Adrenal gland (tissue), 12 donors: Measurements from ENCODE around the gene UBL3. TPM values are rescaled to one million over a fixed set of nuclear protein-coding genes. Genes with fewer than 3 reads are reported as not detected.

Experiments used
- DNase-seq, 7 donors: peaks; one replicate each; pipeline ENCODE4 v3.0.0-alpha.2; 2019 to 2020
- H3K27ac ChIP-seq, 5 donors: fragments of 200-600 bp; sonication (generic) in 4 of 5; 1 replicate in 3 of 5; 2 replicates in 2 of 5; pipeline versions ENCODE4 v1.5.1 to v1.8.0; 2016 to 2020; ENCODE audit warnings: mild to moderate bottlenecking in 1 of 5
- H3K27me3 ChIP-seq: fragments of 200-600 bp; 2 replicates; pipeline ENCODE4 v1.8.0; 2021
- H3K36me3 ChIP-seq, 2 donors: fragments of 200-600 bp; replicated peaks in 1 of 2; 1 replicate in 1 of 2; 2 replicates in 1 of 2; pipeline versions ENCODE4 v1.5.1 to v1.8.0; 2018 to 2022
- H3K4me1 ChIP-seq, 2 donors: fragments of 200-600 bp; replicated peaks in 1 of 2; 1 replicate in 1 of 2; 2 replicates in 1 of 2; pipeline versions ENCODE4 v1.5.1 to v1.8.0; 2018 to 2021
- H3K4me3 ChIP-seq, 4 donors: fragments of 200-600 bp; sonication (generic) in 3 of 4; one replicate each; pipeline ENCODE4 v1.5.1; 2016 to 2018
- H3K9me3 ChIP-seq, 3 donors: fragments of 200-600 bp; sonication (generic) in 1 of 3; replicated peaks in 1 of 3; 1 replicate in 2 of 3; 2 replicates in 1 of 3; pipeline versions ENCODE4 v1.5.1 to v1.8.0; 2016 to 2021
- CTCF ChIP-seq, 6 experiments: fragments of 450-650 bp in 4 of 6; fragments of 200-600 bp in 2 of 6; sonication (generic) in 1 of 6; IDR thresholded peaks; 1 replicate in 5 of 6; 2 replicates in 1 of 6; pipeline versions ENCODE4 v1.5.1 to v1.8.0; 2016 to 2021; ENCODE audit warnings: antibody characterized with exemption in 6 of 6, mild to moderate bottlenecking in 2 of 6, moderate library complexity in 1 of 6
- POLR2A ChIP-seq, 2 donors: fragments of 450-650 bp; IDR thresholded peaks; one replicate each; pipeline ENCODE4 v1.6.1; 2017; ENCODE audit warnings: antibody characterized with exemption in 2 of 2, mild to moderate bottlenecking in 2 of 2, moderate library complexity in 1 of 2
- WGBS, 4 donors: extraction: QIAGEN DNeasy Blood & Tissue Kit in 2 of 4; methylation state at CpG; one replicate each; pipeline versions ENCODE4 v1.1.5 to v1.1.7; 2013 to 2017; 5-methylcytosine and 5-hydroxymethylcytosine counted together
- intact Hi-C, 2 donors: fragments of 100-400 bp; cut with DNase I; formaldehyde crosslinking; loops; one replicate each; pipeline versions ENCODE4 v1.14.1 to v1.15.0; 2022 to 2023
- polyA plus RNA-seq, 3 donors: library from polyadenylated mRNA; stranded (reverse); fragments of 200-250 nt in 2 of 3; fragments of 350-450 nt in 1 of 3; fragmentation: Illumina TruSeq in 1 of 3; extraction: RNeasy Lipid Tissue Mini Kit (QIAGEN cat#74804) in 1 of 3; gene quantifications; one replicate each; pipeline ENCODE4 v1.2.3, GENCODE V29; 2013 to 2014
- total RNA-seq, 9 donors: library from RNA; depleted of rRNA in 4 of 9; stranded (reverse); fragments of >200 nt in 4 of 9; fragments of 120-200 nt in 1 of 9; fragmentation: NEBNext Ultra II Directional in 1 of 9; extraction: Animal tissue kit (Norgen Biotek cat#: 25700) in 1 of 9; gene quantifications; one replicate each; pipeline versions ENCODE4 v1.1.0 to v1.2.4, GENCODE V29; 2013 to 2023
- donor health status: healthy with polysubstance abuse.
- donor health status: Bipolar disorder and iron deficiency.
- donor health status: DM: yes; HTN: yes; CAD: no.
- donor health status: DM: no; HTN: no; CAD: no.
- donor health status: DM: no; HTN: no; CAD: no.
- donor health status: DM: yes; HTN: yes; CAD: no.

Gene UBL3
- total and polyA plus RNA-seq, 12 donors: 7.7 to 41.5 (median 24.3) TPM

GRCh38 chr13:29855784-29856183 lies 5.4 kb upstream of the UBL3 start:
- no peaks in the 10 kb centered on the region for H3K27me3 ChIP-seq
- 58 to 74% (median 66%) methylated on average over 4 of the region's 4 CpGs for WGBS, 4 donors
- no peaks in the 10 kb centered on the region for H3K4me1 ChIP-seq
- H3K4me3 ChIP-seq: no peak overlapping the region
- H3K36me3 ChIP-seq: no peaks in the 10 kb centered on the region
- H3K27ac ChIP-seq: no peak overlapping the region
- intact Hi-C loops: loop anchor here (10.0 kb wide), 1 partner anchor 259 kb away; no protein-coding TSS in a partner anchor
- no peaks in the 10 kb centered on the region for H3K9me3 ChIP-seq
- TF ChIP-seq POLR2A (IDR thresholded peaks at IDR 0.05): no peak
- TF ChIP-seq CTCF (IDR thresholded peaks at IDR 0.05): no peak
- no peak for DNase-seq

- DNase-seq: no peak
- Histone ChIP-seq H3K4me1 (no peaks in the 10 kb centered on the region), H3K27me3 (no peaks in the 10 kb centered on the region), H3K27ac (no peak overlapping the region), H3K4me3 (no peak overlapping the region), H3K36me3 (no peaks in the 10 kb centered on the region), H3K9me3 (no peaks in the 10 kb centered on the region)
- WGBS, 4 donors: 81 to 87% (median 86%) methylated on average over 4 of the region's 4 CpGs
- intact Hi-C loops: loop anchor here (10.0 kb wide), 1 partner anchor 260 kb away; no protein-coding TSS in a partner anchor
- TF ChIP-seq POLR2A (IDR thresholded peaks at IDR 0.05) (no peak), CTCF (IDR thresholded peaks at IDR 0.05) (no peak)
These were observed 4.6 kb upstream of the UBL3 start for GRCh38 chr13:29855009-29855408.

- 75 to 89% (median 81%) methylated on average over 2 of the region's 2 CpGs for WGBS, 4 donors
- Histone ChIP-seq H3K36me3 (no peaks in the 10 kb centered on the region), H3K4me1 (peaks cover 0 to 4% of the 10 kb centered on the region in 2 donors), H3K9me3 (no peaks in the 10 kb centered on the region), H3K27ac (no peak overlapping the region), H3K27me3 (no peaks in the 10 kb centered on the region), H3K4me3 (no peak overlapping the region)
- no peak for DNase-seq
- TF ChIP-seq CTCF (IDR thresholded peaks at IDR 0.05) (no peak), POLR2A (IDR thresholded peaks at IDR 0.05) (no peak)
- intact Hi-C loops: loop anchor here (10.0 kb wide), 1 partner anchor 262 kb away; no protein-coding TSS in a partner anchor
These were observed 2.7 kb upstream of the UBL3 start for GRCh38 chr13:29853131-29853530.

- intact Hi-C loops: loop anchor here (10.0 kb wide), 1 partner anchor 262 kb away; no protein-coding TSS in a partner anchor
- H3K27ac ChIP-seq: no peak overlapping the region
- H3K36me3 ChIP-seq: no peaks in the 10 kb centered on the region
- no peak overlapping the region for H3K4me3 ChIP-seq
- no peaks in the 10 kb centered on the region for H3K9me3 ChIP-seq
- DNase-seq: no peak
- H3K27me3 ChIP-seq: no peaks in the 10 kb centered on the region
- WGBS, 4 donors: 56 to 60% (median 58%) methylated on average over 5 of the region's 5 CpGs
- peaks cover 0 to 9% of the 10 kb centered on the region in 2 donors for H3K4me1 ChIP-seq
- TF ChIP-seq POLR2A (IDR thresholded peaks at IDR 0.05) (no peak), CTCF (IDR thresholded peaks at IDR 0.05) (no peak)
These were observed 2.1 kb upstream of the UBL3 start for GRCh38 chr13:29852472-29853054.
